Heart left ventricle (tissue), 16 donors: ENCODE results near the gene METTL3. TPM values are rescaled to one million over a fixed set of nuclear protein-coding genes. Genes with fewer than 3 reads are reported as not detected.
A peak's percentile ranks its signal among the peaks of the same experiment; 100 is the strongest.

ENCODE experiments used
- ATAC-seq, 4 donors: fragments of 200-7000 bp; cut with Tn5 transposase; one replicate each; pipeline ENCODE4 v1.9.1; 2020 to 2022; ENCODE audit warnings: moderate library complexity in 4 of 4, mild to moderate bottlenecking in 3 of 4, moderate number of reproducible peaks in 1 of 4
- DNase-seq, 5 donors: peaks; one replicate each; pipeline ENCODE4 v3.0.0-alpha.2; 2020
- H3K27ac ChIP-seq, 12 donors: fragments of 200-600 bp; sonication (generic) in 4 of 12; one replicate each; pipeline versions ENCODE4 v1.5.0 to v1.8.0; 2016 to 2022; ENCODE audit warnings: mild to moderate bottlenecking in 2 of 12
- H3K27me3 ChIP-seq, 9 donors: fragments of 200-600 bp; sonication (generic) in 2 of 9; one replicate each; pipeline versions ENCODE4 v1.5.1 to v1.8.0; 2016 to 2022; ENCODE audit warnings: mild to moderate bottlenecking in 3 of 9
- H3K36me3 ChIP-seq, 9 donors: fragments of 200-600 bp; sonication (generic) in 2 of 9; one replicate each; pipeline versions ENCODE4 v1.5.0 to v1.8.0; 2018 to 2022; ENCODE audit warnings: mild to moderate bottlenecking in 2 of 9
- H3K4me1 ChIP-seq, 12 donors: fragments of 200-600 bp; sonication (generic) in 4 of 12; one replicate each; pipeline versions ENCODE4 v1.5.0 to v1.8.0; 2016 to 2022; ENCODE audit warnings: mild to moderate bottlenecking in 3 of 12
- H3K4me3 ChIP-seq, 12 donors: fragments of 200-600 bp; sonication (generic) in 4 of 12; one replicate each; pipeline versions ENCODE4 v1.5.0 to v1.8.0; 2017 to 2022; ENCODE audit warnings: mild to moderate bottlenecking in 9 of 12, moderate library complexity in 4 of 12
- H3K9me3 ChIP-seq, 12 donors: fragments of 200-600 bp; sonication (generic) in 4 of 12; one replicate each; pipeline versions ENCODE4 v1.5.0 to v1.8.0; 2016 to 2022; ENCODE audit warnings: mild to moderate bottlenecking in 1 of 12
- CTCF ChIP-seq, 12 donors: fragments of 200-600 bp; sonication (generic) in 4 of 12; IDR thresholded peaks; one replicate each; pipeline versions ENCODE4 v1.5.0 to v1.8.0; 2018 to 2022; ENCODE audit warnings: antibody characterized with exemption in 12 of 12, mild to moderate bottlenecking in 5 of 12
- POLR2A ChIP-seq, 2 donors: fragments of 450-650 bp; IDR thresholded peaks; one replicate each; pipeline ENCODE4 v1.6.1; 2017; ENCODE audit warnings: antibody characterized with exemption in 2 of 2, mild to moderate bottlenecking in 2 of 2, moderate library complexity in 2 of 2
- WGBS, 4 donors: extraction: QIAGEN DNeasy Blood & Tissue Kit in 2 of 4; methylation state at CpG; one replicate each; pipeline versions ENCODE4 v1.1.5 to v1.1.7; 2013 to 2018; 5-methylcytosine and 5-hydroxymethylcytosine counted together
- intact Hi-C, 10 donors: fragments of 100-400 bp; cut with DNase I; formaldehyde crosslinking; loops; one replicate each; pipeline versions ENCODE4 v1.11.1 to v1.14.2; 2022
- polyA plus RNA-seq, 2 donors: library from polyadenylated mRNA; stranded (reverse); fragments of 200-250 nt; gene quantifications; one replicate each; pipeline ENCODE4 v1.2.3, GENCODE V29; 2013
- total RNA-seq, 9 donors: library from RNA; depleted of rRNA in 2 of 9; stranded (reverse); fragments of >200 nt in 2 of 9; fragmentation: NEBNext Ultra II Directional in 3 of 9; extraction: Animal tissue kit (Norgen Biotek cat#: 25700) in 3 of 9; gene quantifications; one replicate each; pipeline versions ENCODE4 v1.1.0 to v1.2.4, GENCODE V29; 2016 to 2023
- donor health status: ischemic (EF 13 %, LVEDD 7.1; RV severe dilation, severe dysfunction).
- donor health status: healthy with polysubstance abuse.
- donor health status: DM: no; HTN: yes; CAD: no.
- donor health status: DM: no; HTN: no; CAD: no.
- donor health status: ischemic (EF 25% LVEDD 6.9; RV normal size, moderate dysfunction).
- donor health status: ischemic (EF 25% LVEDD 5.7; RV mildly dilated, moderate dysfunction).
- donor health status: healthy.
- donor health status: DM: yes; HTN: yes; CAD: no.
- donor health status: ischemic (EF 35%, LVEDD 5.7; RV mildly dilated, moderate dysfunction).
- donor health status: nonischemic (EF 11% LVEDD 7.7; RV severe dilation, severe dysfunction).
- donor health status: DM: yes; HTN: yes; CAD: no.
- donor health status: PGD.
- donor health status: ischemic (EF 29% LVEDD 5.4; RV normal size, mild dysfunction).
- donor health status: nonischemic (EF 23%, LVEDD 6.1; RV moderate dilation, normal function).

METTL3 gene
- total and polyA plus RNA-seq, 11 donors = 21.0 to 37.0 (median 25.2) TPM

- intact Hi-C loops = loop anchor here in 3 of 10 donors (5.0 kb wide), 1 partner anchor 61 kb away; no protein-coding TSS in a partner anchor
- no peak for DNase-seq
- no peaks in the 10 kb centered on the region for H3K27me3 ChIP-seq
- no peak for TF ChIP-seq CTCF (IDR thresholded peaks at IDR 0.05)
- TF ChIP-seq POLR2A (IDR thresholded peaks at IDR 0.05) = no peak
- no peak overlapping the region for H3K4me3 ChIP-seq
- no peak overlapping the region for H3K27ac ChIP-seq
- no peaks in the 10 kb centered on the region for H3K4me1 ChIP-seq
- ATAC-seq = peak in 1 of 4 donors; percentile 47
- 87 to 92% (median 90%) methylated on average over 2 of the region's 2 CpGs for WGBS, 4 donors
- peaks cover 0 to 100% (median 98%) of the 10 kb centered on the region in 9 donors for H3K36me3 ChIP-seq
- no peaks in the 10 kb centered on the region for H3K9me3 ChIP-seq
These were observed 14.7 kb downstream of the METTL3 start for GRCh38 chr14:21496453-21496852.

- Histone ChIP-seq H3K9me3 (no peaks in the 10 kb centered on the region), H3K4me3 (no peak overlapping the region), H3K27me3 (no peaks in the 10 kb centered on the region), H3K36me3 (peaks cover 0 to 100% (median 98%) of the 10 kb centered on the region in 9 donors), H3K27ac (no peak overlapping the region), H3K4me1 (no peaks in the 10 kb centered on the region)
- no peak for DNase-seq
- ATAC-seq = no peak
- intact Hi-C loops = loop anchor here in 3 of 10 donors (5.0 kb wide), 1 partner anchor 62 kb away; no protein-coding TSS in a partner anchor
- 49 to 90% (median 78%) methylated on average over 2 of the region's 2 CpGs for WGBS, 4 donors
- TF ChIP-seq POLR2A (IDR thresholded peaks at IDR 0.05) (no peak), CTCF (IDR thresholded peaks at IDR 0.05) (no peak)
These were observed 16.0 kb downstream of the METTL3 start for GRCh38 chr14:21494902-21495762.

- no peaks in the 10 kb centered on the region for H3K27me3 ChIP-seq
- no peak overlapping the region for H3K4me3 ChIP-seq
- ATAC-seq (no peak), DNase-seq (no peak)
- H3K9me3 ChIP-seq = no peaks in the 10 kb centered on the region
- H3K27ac ChIP-seq = no peak overlapping the region
- H3K36me3 ChIP-seq = peaks cover 0 to 71% (median 49%) of the 10 kb centered on the region in 9 donors
- intact Hi-C loops = no loop called here
- H3K4me1 ChIP-seq = peaks cover 0 to 6% (median 0%) of the 10 kb centered on the region in 12 donors
- TF ChIP-seq POLR2A (IDR thresholded peaks at IDR 0.05) (no peak), CTCF (IDR thresholded peaks at IDR 0.05) (no peak)
- 86 to 94% (median 89%) methylated on average over 1 of the region's 1 CpG for WGBS, 4 donors
These were observed 24.5 kb downstream of the METTL3 start for GRCh38 chr14:21486640-21487087.
